Vagina (tissue), 2 donors: ENCODE data around the gene RFTN1.

ENCODE experiments used
- CTCF ChIP-seq, 3 experiments: fragments of 450-650 bp in 2 of 3; fragments of 200-600 bp in 1 of 3; sonication (generic) in 1 of 3; IDR thresholded peaks; one replicate each; pipeline ENCODE4 v1.5.1; 2017 to 2019; ENCODE audit warnings: antibody characterized with exemption in 3 of 3, mild to moderate bottlenecking in 2 of 3, moderate library complexity in 2 of 3
- POLR2A ChIP-seq, 2 donors: fragments of 450-650 bp; IDR thresholded peaks; one replicate each; pipeline ENCODE4 v1.6.1; 2017; ENCODE audit warnings: antibody characterized with exemption in 2 of 2, mild to moderate bottlenecking in 2 of 2, moderate library complexity in 2 of 2

- no peak for TF ChIP-seq POLR2A (IDR thresholded peaks at IDR 0.05)
- TF ChIP-seq CTCF (IDR thresholded peaks at IDR 0.05) = no peak
Observed at GRCh38 chr3:16551342-16551976, 38.0 kb upstream of the RFTN1 start.
